ENCODE results near the gene TSSC4. TPM values are rescaled to one million over a fixed set of nuclear protein-coding genes. Genes with fewer than 3 reads are reported as not detected.
A peak's percentile ranks its signal among the peaks of the same experiment; 100 is the strongest.

TSSC4 gene
- total and polyA plus RNA-seq, 9 of the 15 experiments (the other 6 are each of a cell fraction or from before 2014, with no cell fraction given): 0.41 to 54.2 (median 11.0) TPM

DNA sequence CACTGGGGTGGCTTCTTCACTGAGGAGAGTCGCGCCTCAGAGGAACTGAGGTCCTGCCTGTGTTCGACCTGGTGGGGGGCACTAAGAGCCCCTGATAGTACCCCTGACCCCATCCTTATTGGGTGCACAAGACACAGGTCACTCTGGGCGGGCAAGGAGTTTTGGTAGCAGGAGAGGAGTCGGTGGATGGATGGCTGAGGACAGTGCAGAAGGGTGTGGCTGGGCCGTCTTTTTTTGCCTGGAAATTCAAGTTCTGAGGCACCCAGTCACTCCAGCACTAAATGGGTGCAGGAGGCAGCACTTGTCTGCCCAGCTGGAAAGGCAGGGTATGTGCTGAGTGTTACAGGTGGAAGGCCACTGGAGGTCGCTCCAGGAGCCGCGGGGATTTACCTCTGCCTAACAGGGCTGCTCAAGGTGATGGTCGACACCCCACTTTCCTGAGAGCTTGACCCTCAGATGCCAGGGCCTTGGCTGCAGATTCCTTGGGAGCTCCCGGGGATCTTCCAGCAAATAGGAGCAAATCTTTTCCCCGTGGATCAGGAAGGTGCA is 960 bp downstream of the TSSC4 start:
- POLR2A ChIA-PET: interaction anchor here (0.6 to 2.3 kb wide), 7 partner anchors 11 to 366 kb away, joined by 3 to 11 read pairs (median 3); partner anchors contain the start of gene CD81
- H3K9ac ChIP-seq (ENCODE audit: insufficient read depth in 1 of 2, low read depth in 2 of 2, low read length in 2 of 2): peak overlapping the region; percentile 94 to 95
- in situ Hi-C loops (cut with MboI): no loop called here
- 17% methylated on average over 11 of the region's 12 CpGs for WGBS (ENCODE audit: insufficient coverage, low coverage, missing lambda C conversion rate)
- no peaks in the 10 kb centered on the region; the same call in 1 of the 2 replicates for H4K20me1 ChIP-seq (replicated peaks; ENCODE audit: control insufficient read depth, insufficient read depth, low read length)
- peaks cover 28% of the 10 kb centered on the region for H3K79me2 ChIP-seq (ENCODE audit: control insufficient read depth, insufficient read depth, low read length)
- peaks cover 0 to under 1% of the 10 kb centered on the region in 2 experiments; a peak in 1 of 5 replicates for H3K27me3 ChIP-seq (ENCODE audit: control insufficient read depth in 2 of 2, insufficient read depth in 2 of 2, low read length in 2 of 2)
- H2AFZ ChIP-seq (ENCODE audit: low read depth, low read length): no peak overlapping the region
- H3K4me2 ChIP-seq (ENCODE audit: insufficient read depth, low read length): peak overlapping the region; percentile 95
- no TSS peak for BruUV-seq (replicated peaks)
- CTCF ChIA-PET (ENCODE audit: low intra/inter-chr PET ratio): interaction anchor here (1.6 kb wide), 1 partner anchor 20 kb away, joined by 3 read pairs; no protein-coding TSS in a partner anchor
- H3K9me1 ChIP-seq (ENCODE audit: control insufficient read depth, insufficient read depth, low read length): no peaks in the 10 kb centered on the region
- H3K4me3 ChIP-seq: peak overlapping the region; percentile 87
- ATAC-seq (no peak), DNase-seq (ENCODE audit: extremely low read depth in 1 of 4, low spot score in 3 of 4) (peak in 1 of 4 experiments; percentile 38), FAIRE-seq (no peak)
- intact Hi-C loops (cut with micrococcal nuclease): loop anchor here (5.0 kb wide), 1 partner anchor 94 kb away; no protein-coding TSS in a partner anchor
- H3K4me1 ChIP-seq (replicated peaks in 1 of 2; ENCODE audit: control insufficient read depth in 2 of 2, insufficient read depth in 2 of 2, low read length in 2 of 2): peaks cover 12 to 74% of the 10 kb centered on the region in 2 experiments; a peak in 4 of 5 replicates
- no peaks in the 10 kb centered on the region for H3K9me3 ChIP-seq (replicated peaks; ENCODE audit: control insufficient read depth, insufficient read depth, low read depth, low read length)
- TF ChIP-seq, protein P1, sequence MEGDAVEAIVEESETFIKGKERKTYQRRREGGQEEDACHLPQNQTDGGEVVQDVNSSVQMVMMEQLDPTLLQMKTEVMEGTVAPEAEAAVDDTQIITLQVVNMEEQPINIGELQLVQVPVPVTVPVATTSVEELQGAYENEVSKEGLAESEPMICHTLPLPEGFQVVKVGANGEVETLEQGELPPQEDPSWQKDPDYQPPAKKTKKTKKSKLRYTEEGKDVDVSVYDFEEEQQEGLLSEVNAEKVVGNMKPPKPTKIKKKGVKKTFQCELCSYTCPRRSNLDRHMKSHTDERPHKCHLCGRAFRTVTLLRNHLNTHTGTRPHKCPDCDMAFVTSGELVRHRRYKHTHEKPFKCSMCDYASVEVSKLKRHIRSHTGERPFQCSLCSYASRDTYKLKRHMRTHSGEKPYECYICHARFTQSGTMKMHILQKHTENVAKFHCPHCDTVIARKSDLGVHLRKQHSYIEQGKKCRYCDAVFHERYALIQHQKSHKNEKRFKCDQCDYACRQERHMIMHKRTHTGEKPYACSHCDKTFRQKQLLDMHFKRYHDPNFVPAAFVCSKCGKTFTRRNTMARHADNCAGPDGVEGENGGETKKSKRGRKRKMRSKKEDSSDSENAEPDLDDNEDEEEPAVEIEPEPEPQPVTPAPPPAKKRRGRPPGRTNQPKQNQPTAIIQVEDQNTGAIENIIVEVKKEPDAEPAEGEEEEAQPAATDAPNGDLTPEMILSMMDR (IDR thresholded peaks at IDR 0.05 in 2 of 3, conservative IDR thresholded peaks at IDR 0.05 in 1 of 3; ENCODE audit: insufficient read depth in 2 of 3, low read depth in 1 of 3, low read length in 3 of 3): peak; percentile 34 to 50 (median 47)
- no peak for TF ChIP-seq KLF6 (CRISPR knock-in tag; IDR thresholded peaks at IDR 0.05; ENCODE audit: borderline replicate concordance)
- H3K36me3 ChIP-seq (ENCODE audit: control insufficient read depth, insufficient read depth, low read length): peaks cover 38% of the 10 kb centered on the region; the same call in 1 of the 3 replicates
- peak overlapping the region; percentile 77; the same call in 1 of the 3 replicates for H3K27ac ChIP-seq (ENCODE audit: extremely low read depth, low read depth, low read length)

All from K562 (cell line).